Posterior cingulate gyrus (tissue), 11 donors: ENCODE measurements around the gene ETV3L.
A peak's percentile ranks its signal among the peaks of the same experiment; 100 is the strongest.

Experiments used
- DNase-seq, 10 donors: peaks; one replicate each; pipeline versions ENCODE4 v3.0.0 to v3.0.0-alpha.2; 2020 to 2021; ENCODE audit warnings: mixed read lengths in 3 of 10
- intact Hi-C: fragments of 100-400 bp; cut with DNase I; formaldehyde crosslinking; loops from one replicate; pipeline ENCODE4 v1.15.1; 2023

ETV3L gene

GRCh38 chr1:157099633-157100009 is at the start of gene ETV3L:
ETV3L (minus strand) TSS chr1:157099808; CDS start chr1:157099523, 285 bp downstream.
- DNase-seq = peak in 1 of 10 donors; percentile 68
- intact Hi-C loops = no loop called here

- no peak for DNase-seq
- intact Hi-C loops = no loop called here
These were observed 48.5 kb upstream of the ETV3L start for GRCh38 chr1:157147906-157148700.

- intact Hi-C loops = no loop called here
- no peak for DNase-seq
These were observed 47.4 kb upstream of the ETV3L start for GRCh38 chr1:157147037-157147436.

- no peak for DNase-seq
- intact Hi-C loops = no loop called here
These were observed 46.6 kb upstream of the ETV3L start for GRCh38 chr1:157146244-157146643.

GRCh38 chr1:157145076-157145475 is 45.5 kb upstream of the ETV3L start:
- intact Hi-C loops = no loop called here
- no peak for DNase-seq

GRCh38 chr1:157144509-157144908 is 44.9 kb upstream of the ETV3L start:
- intact Hi-C loops = no loop called here
- DNase-seq = no peak

GRCh38 chr1:157142765-157143423 is 43.3 kb upstream of the ETV3L start:
- no peak for DNase-seq

GRCh38 chr1:157142201-157142600 is 42.6 kb upstream of the ETV3L start:
- intact Hi-C loops = no loop called here
- DNase-seq = no peak

More at GRCh38 chr1:157142765-157143423, 43.3 kb upstream of the ETV3L start:
- intact Hi-C loops = no loop called here

GRCh38 chr1:157141212-157141855 is 41.7 kb upstream of the ETV3L start:
- no peak for DNase-seq
- intact Hi-C loops = no loop called here

- DNase-seq = no peak
These were observed 40.5 kb upstream of the ETV3L start for GRCh38 chr1:157140063-157140588.

GRCh38 chr1:157139052-157139715 is 39.6 kb upstream of the ETV3L start:
- intact Hi-C loops = no loop called here

More at GRCh38 chr1:157140063-157140588, 40.5 kb upstream of the ETV3L start:
- intact Hi-C loops = no loop called here

GRCh38 chr1:157138220-157139051 is 38.8 kb upstream of the ETV3L start, which contains the start of gene ETV3:
ETV3 (minus strand) TSS chr1:157138395; CDS start chr1:157136352, 2,043 bp downstream.
- intact Hi-C loops = no loop called here

More at GRCh38 chr1:157139052-157139715, 39.6 kb upstream of the ETV3L start:
- no peak for DNase-seq

GRCh38 chr1:157137408-157138219 is 38.0 kb upstream of the ETV3L start:
- peak in 1 of 10 donors; percentile 87 for DNase-seq
- intact Hi-C loops = no loop called here

More at GRCh38 chr1:157138220-157139051, 38.8 kb upstream of the ETV3L start, which contains the start of gene ETV3:
- DNase-seq = peak; percentile 84 to 99 (median 91)

- no peak for DNase-seq
- intact Hi-C loops = no loop called here
These were observed 37.4 kb upstream of the ETV3L start for GRCh38 chr1:157137046-157137407.

GRCh38 chr1:157136133-157136532 is 36.5 kb upstream of the ETV3L start:
- intact Hi-C loops = no loop called here
- DNase-seq = no peak

- no peak for DNase-seq
- intact Hi-C loops = no loop called here
These were observed 36.0 kb upstream of the ETV3L start for GRCh38 chr1:157135646-157136045.

GRCh38 chr1:157135070-157135469 is 35.5 kb upstream of the ETV3L start:
- DNase-seq = no peak
- intact Hi-C loops = no loop called here

- intact Hi-C loops = no loop called here
- DNase-seq = no peak
These were observed 34.8 kb upstream of the ETV3L start for GRCh38 chr1:157134442-157134841.

GRCh38 chr1:157133426-157133825 is 33.8 kb upstream of the ETV3L start:
- no peak for DNase-seq

More at GRCh38 chr1:157133426-157133825, 33.8 kb upstream of the ETV3L start:
- intact Hi-C loops = no loop called here
